GDM1 (cell line): Measurements from ENCODE around the gene TBCB.
"Not testable (repeated sequence)": the region's sequence is repeated elsewhere in the genome, so short reads cannot be mapped to it uniquely, and the experiment has no call there.

Experiments
- DNase-seq: peaks from one replicate; lab custom pipeline; 2025; lab: John Stamatoyannopoulos, UW

The TBCB gene

DNA sequence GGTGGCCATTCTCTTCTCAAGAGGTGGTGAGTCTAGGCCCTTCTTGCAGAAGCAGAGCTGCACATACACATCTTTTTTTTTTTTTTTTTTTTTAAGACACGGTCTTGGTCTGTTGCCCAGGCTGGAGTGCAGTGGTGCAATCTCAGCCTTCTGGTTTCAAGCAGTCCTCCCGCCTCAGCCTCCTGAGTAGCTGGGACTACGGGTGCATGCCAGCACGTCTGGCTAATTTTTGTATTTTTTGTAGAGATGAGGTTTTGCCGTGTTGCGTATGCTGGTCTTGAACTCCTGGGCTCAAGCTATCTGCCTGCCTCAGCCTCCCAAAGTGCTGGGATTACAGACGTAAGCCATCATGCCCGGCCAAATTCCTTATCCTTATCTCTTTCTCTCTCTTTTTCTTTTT is 58.6 kb downstream of the TBCB start:
- not testable (repeated sequence) for DNase-seq
